K562 (cell line): ENCODE data around the gene SLC22A3. TPM values are rescaled to one million over a fixed set of nuclear protein-coding genes. Genes with fewer than 3 reads are reported as not detected.

Experiments used
- ATAC-seq: fragments of 200-7000 bp; cut with Tn5 transposase; 3 replicates; pipeline ENCODE4 v1.9.1; 2020; ENCODE audit warnings: moderate library complexity
- BruUV-seq: library from RNA; stranded (reverse); fragments of 400-500 nt; replicated peaks from 2 replicates; lab custom pipeline; 2021; lab: Mats Ljungman, UMichigan
- CTCF ChIA-PET: fragments of 300-600 bp; formaldehyde crosslinking; extraction: SDS; loops from one replicate; lab custom pipeline; 2021; ENCODE audit warnings: low intra/inter-chr PET ratio; lab: Yijun Ruan, JAX
- POLR2A ChIA-PET: fragments of 300-600, 350-650 bp; sonication (Branson Sonifier 250); formaldehyde crosslinking; extraction: SDS; loops from one replicate; lab custom pipeline; 2021; ENCODE audit warnings: antibody characterized with exemption, inconsistent platforms; lab: Yijun Ruan, JAX
- DNase-seq, 4 experiments: peaks; one replicate each; pipeline versions ENCODE4 v3.0.0 to v3.0.0-alpha.2; 2011 to 2018; ENCODE audit warnings: low spot score in 3 of 4, mixed read lengths in 3 of 4; ENCODE audit errors: extremely low read depth in 1 of 4
- FAIRE-seq: peaks from 2 replicates; lab custom pipeline; 2011; peaks lifted over from hg19 to GRCh38; lab: Jason Lieb, UNC
- H2AFZ ChIP-seq: 2 replicates; pipeline ENCODE4 v1.6.0; 2011; ENCODE audit warnings: low read depth, low read length, control low read depth, inconsistent platforms
- H3K27ac ChIP-seq: fragments of 200-600 bp; 3 replicates; pipeline ENCODE4 v1.8.0; 2011; ENCODE audit warnings: low read depth, mild to moderate bottlenecking, control low read depth, inconsistent platforms, low read length, moderate library complexity, mixed read lengths; ENCODE audit errors: extremely low read depth
- H3K27me3 ChIP-seq, 2 experiments: fragments of 300-600 bp in 1 of 2; 2 replicates in 1 of 2; 3 replicates in 1 of 2; pipeline versions ENCODE4 v1.6.0 to v1.8.0; 2011; ENCODE audit warnings: inconsistent platforms in 2 of 2, low read length in 2 of 2, mild to moderate bottlenecking in 1 of 2, mixed read lengths in 1 of 2, moderate library complexity in 1 of 2; ENCODE audit not compliant: control insufficient read depth in 2 of 2, insufficient read depth in 2 of 2
- H3K36me3 ChIP-seq: fragments of 300-600 bp; 3 replicates; pipeline ENCODE4 v1.8.0; 2011; ENCODE audit warnings: mild to moderate bottlenecking, low read length, inconsistent platforms; ENCODE audit not compliant: control insufficient read depth, insufficient read depth
- H3K4me1 ChIP-seq, 2 experiments: fragments of 200-600 bp in 1 of 2; replicated peaks in 1 of 2; 2 replicates in 1 of 2; 3 replicates in 1 of 2; pipeline versions ENCODE4 v1.5.1 to v1.8.0; 2011; ENCODE audit warnings: inconsistent platforms in 2 of 2, low read length in 2 of 2, mild to moderate bottlenecking in 1 of 2, mixed read lengths in 1 of 2, moderate library complexity in 1 of 2; ENCODE audit not compliant: control insufficient read depth in 2 of 2, insufficient read depth in 2 of 2
- H3K4me2 ChIP-seq: 2 replicates; pipeline ENCODE4 v1.6.1; 2011; ENCODE audit warnings: low read length, control low read depth, inconsistent platforms, mixed read lengths; ENCODE audit not compliant: insufficient read depth
- H3K4me3 ChIP-seq: fragments of 200-600 bp; sonication (generic), shearing (Covaris generic); 2 replicates; pipeline ENCODE4 v1.5.1; 2016; ENCODE audit warnings: control low read depth, inconsistent platforms
- H3K79me2 ChIP-seq: fragments of 200-600 bp; 3 replicates; pipeline ENCODE4 v1.8.0; 2011; ENCODE audit warnings: low read length, inconsistent platforms; ENCODE audit not compliant: control insufficient read depth, insufficient read depth
- H3K9ac ChIP-seq, 2 experiments: 2 replicates each; pipeline versions ENCODE4 v1.6.0 to v1.6.1; 2011; ENCODE audit warnings: low read depth in 2 of 2, low read length in 2 of 2, control low read depth in 1 of 2, inconsistent platforms in 1 of 2, mild to moderate bottlenecking in 1 of 2, mixed read lengths in 1 of 2; ENCODE audit not compliant: insufficient read depth in 1 of 2
- H3K9me1 ChIP-seq: one replicate; pipeline ENCODE4 v1.6.0; 2011; ENCODE audit warnings: inconsistent platforms, mild to moderate bottlenecking, low read length, moderate library complexity; ENCODE audit not compliant: control insufficient read depth, insufficient read depth
- H3K9me3 ChIP-seq: replicated peaks from 2 replicates; pipeline ENCODE4 v1.5.1; 2011; ENCODE audit warnings: low read depth, low read length, inconsistent platforms; ENCODE audit not compliant: control insufficient read depth, insufficient read depth
- H4K20me1 ChIP-seq: replicated peaks from 2 replicates; pipeline ENCODE4 v1.6.1; 2011; ENCODE audit warnings: low read length, inconsistent platforms, mixed read lengths; ENCODE audit not compliant: control insufficient read depth, insufficient read depth
- BCLAF1 ChIP-seq, 2 experiments: fragments of 450-650 bp in 1 of 2; IDR thresholded peaks; 2 replicates each; pipeline ENCODE4 v1.6.1; 2011 to 2017; ENCODE audit warnings: low read depth in 2 of 2, antibody characterized with exemption in 1 of 2, borderline replicate concordance in 1 of 2, low read length in 1 of 2, mild to moderate bottlenecking in 1 of 2, mixed read lengths in 1 of 2; ENCODE audit not compliant: control insufficient read depth in 1 of 2
- BRF1 ChIP-seq: IDR thresholded peaks from 3 replicates; pipeline ENCODE4 v1.6.1; 2011; ENCODE audit warnings: borderline replicate concordance, mild to moderate bottlenecking; ENCODE audit not compliant: insufficient read length; ENCODE audit errors: extremely low read depth
- EP300 ChIP-seq: IDR thresholded peaks from 2 replicates; pipeline ENCODE4 v1.6.1; 2012; ENCODE audit warnings: low read length, improper control_type of control experiment
- GTF2E2 ChIP-seq: fragments of 200-800 bp; sonication (Bioruptor generic); IDR thresholded peaks from 2 replicates; pipeline ENCODE4 v1.6.1; 2016; ENCODE audit warnings: missing genetic modification characterization, missing compliant biosample characterization
- MCM7 ChIP-seq, 2 experiments: fragments of 450-650 bp; IDR thresholded peaks; 2 replicates each; pipeline ENCODE4 v1.6.1; 2016 to 2018
- PCBP2 ChIP-seq: fragments of 200-400 bp; formaldehyde crosslinking; IDR thresholded peaks from 2 replicates; pipeline ENCODE4 v1.6.1; 2018; ENCODE audit warnings: low read length, low read depth, mild to moderate bottlenecking, moderate library complexity; ENCODE audit not compliant: poor library complexity, severe bottlenecking
- POLR2A ChIP-seq: fragments of 450-650 bp; conservative IDR thresholded peaks from 2 replicates; pipeline ENCODE4 v1.6.1; 2016
- POLR2AphosphoS5 ChIP-seq: IDR thresholded peaks from 2 replicates; pipeline ENCODE4 v1.6.1; 2011; ENCODE audit warnings: mild to moderate bottlenecking, low read depth, low read length, moderate library complexity; ENCODE audit not compliant: control insufficient read depth, insufficient read depth
- SETDB1 ChIP-seq: IDR thresholded peaks from one replicate; pipeline ENCODE4 v1.6.1; 2012; ENCODE audit warnings: low read length, control low read depth, inconsistent platforms
- ZNF395 ChIP-seq: fragments of 200-800 bp; sonication (Bioruptor generic); IDR thresholded peaks from 2 replicates; pipeline ENCODE4 v1.6.1; 2017; ENCODE audit warnings: missing genetic modification characterization, missing compliant biosample characterization
- ZNF695 ChIP-seq: fragments of 450-650 bp; formaldehyde crosslinking; IDR thresholded peaks from 2 replicates; pipeline ENCODE4 v1.4.0; 2020; ENCODE audit warnings: mild to moderate bottlenecking, moderate library complexity
- ZZZ3 ChIP-seq: fragments of 450-650 bp; IDR thresholded peaks from 2 replicates; pipeline ENCODE4 v1.6.1; 2016; ENCODE audit warnings: antibody characterized with exemption, mild to moderate bottlenecking, moderate library complexity
- WGBS: fragments of 100-300 bp; shearing (Covaris generic); methylation state at CpG from one replicate; pipeline ENCODE4 v1.1.6; 2016; ENCODE audit warnings: low coverage, mixed read lengths; ENCODE audit not compliant: insufficient coverage; ENCODE audit errors: missing lambda C conversion rate; 5-methylcytosine and 5-hydroxymethylcytosine counted together
- in situ Hi-C: fragments of 300-500 bp; cut with MboI; formaldehyde crosslinking; loops from 4 replicates; pipeline ENCODE4 v1.15.0; 2018; ENCODE audit warnings: inconsistent platforms, mixed read lengths
- intact Hi-C: fragments of 100-400 bp; cut with micrococcal nuclease; formaldehyde crosslinking; loops from 2 replicates; pipeline ENCODE4 v1.14.2; 2022
- polyA plus RNA-seq, 8 experiments: library from polyadenylated mRNA; depleted of rRNA in 4 of 8; stranded (reverse) in 5 of 8; unstranded in 3 of 8; fragments of >200 nt; fragmentation: Nextera tagmentation in 2 of 8; fragmentation: Illumina TruSeq in 1 of 8; extraction: Ambion mirVana in 2 of 8; extraction: Trizol in 1 of 8; gene quantifications; 2 replicates each; pipeline versions ENCODE4 v1.2.1 to v1.2.3, GENCODE V29; 2011 to 2014; ENCODE audit warnings: inconsistent platforms in 1 of 8, missing spikeins in 1 of 8
- total RNA-seq, 7 experiments: library from RNA; depleted of rRNA in 6 of 7; stranded (reverse); fragments of >200 nt in 6 of 7; fragmentation: Illumina TruSeq in 2 of 7; extraction: Trizol in 2 of 7; gene quantifications; 2 replicates each; pipeline versions ENCODE4 v1.2.1 to v1.2.3, GENCODE V29; 2011 to 2021; ENCODE audit warnings: low replicate concordance in 1 of 7

Gene SLC22A3
- total and polyA plus RNA-seq, 9 of the 15 experiments (the other 6 are each of a cell fraction or from before 2014, with no cell fraction given): not detected

- CTCF ChIA-PET: no interaction called here
- TF ChIP-seq EP300 (no peak), POLR2AphosphoS5 (no peak), ZZZ3 (no peak), SETDB1 (no peak), ZNF695 (CRISPR knock-in tag) (no peak)
- TF ChIP-seq, all 486 proteins: peak for 0
- ATAC-seq: no peak
- H3K4me1 ChIP-seq: no peaks in the 10 kb centered on the region
- POLR2A ChIA-PET: no interaction called here
- H3K9me1 ChIP-seq: no peaks in the 10 kb centered on the region
- WGBS: 0% methylated on average over 2 of the region's 2 CpGs
- FAIRE-seq: no peak
- no peak overlapping the region for H3K27ac ChIP-seq
- H3K4me2 ChIP-seq: no peak overlapping the region
- DNase-seq: no peak
- no peaks in the 10 kb centered on the region for H3K79me2 ChIP-seq
- no peaks in the 10 kb centered on the region for H3K27me3 ChIP-seq
- no peak overlapping the region for H3K4me3 ChIP-seq
- no peak overlapping the region for H3K9ac ChIP-seq
- in situ Hi-C loops: no loop called here
- no peaks in the 10 kb centered on the region for H3K9me3 ChIP-seq
- H3K36me3 ChIP-seq: no peaks in the 10 kb centered on the region
- intact Hi-C loops: no loop called here
- H2AFZ ChIP-seq: no peak overlapping the region
- no peaks in the 10 kb centered on the region for H4K20me1 ChIP-seq
- no TSS peak for BruUV-seq
These were observed 27.4 kb downstream of the SLC22A3 start for GRCh38 chr6:160375561-160375949.

GRCh38 chr6:160376445-160376844 is 28.3 kb downstream of the SLC22A3 start:
- ChIA-PET POLR2A (interaction anchor here (1.8 kb wide), 1 partner anchor 11 kb away, joined by 8 read pairs; no protein-coding TSS in a partner anchor), CTCF (no interaction called here)
- BruUV-seq: no TSS peak
- Histone ChIP-seq H3K79me2 (no peaks in the 10 kb centered on the region), H3K27me3 (no peaks in the 10 kb centered on the region), H3K27ac (no peak overlapping the region), H3K9ac (no peak overlapping the region), H2AFZ (no peak overlapping the region), H3K9me3 (no peaks in the 10 kb centered on the region), H4K20me1 (no peaks in the 10 kb centered on the region), H3K4me3 (no peak overlapping the region), H3K36me3 (no peaks in the 10 kb centered on the region), H3K4me1 (no peaks in the 10 kb centered on the region), H3K4me2 (no peak overlapping the region), H3K9me1 (no peaks in the 10 kb centered on the region)
- intact Hi-C loops (no loop called here), in situ Hi-C loops (no loop called here)
- FAIRE-seq (no peak), ATAC-seq (no peak), DNase-seq (no peak)
- WGBS: 0% methylated on average over 2 of the region's 2 CpGs
- TF ChIP-seq BRF1 (no peak), BCLAF1 (IDR thresholded peaks at IDR 0.05; ENCODE audit: borderline replicate concordance in 1 of 2, control insufficient read depth in 1 of 2, low read depth in 2 of 2, low read length in 1 of 2) (no peak), PCBP2 (no peak), ZNF395 (CRISPR knock-in tag) (no peak), POLR2A (no peak), MCM7 (IDR thresholded peaks at IDR 0.05) (no peak), GTF2E2 (no peak)
